H9 (cell line): ENCODE results near the gene RAB7B. TPM values are rescaled to one million over a fixed set of nuclear protein-coding genes. Genes with fewer than 3 reads are reported as not detected.
A peak's percentile ranks its signal among the peaks of the same experiment; 100 is the strongest.

Source experiments
- DNase-seq: peaks from one replicate; pipeline ENCODE4 v3.0.0-alpha.2; 2017
- H2AFZ ChIP-seq: one replicate; pipeline ENCODE4 v1.6.1; 2013; ENCODE audit warnings: mild to moderate bottlenecking, low read length, control low read depth, moderate library complexity
- H2AK5ac ChIP-seq: 2 replicates; pipeline ENCODE4 v1.6.1; 2013; ENCODE audit warnings: low read length, control low read depth, mixed read lengths; ENCODE audit not compliant: insufficient read length
- H2BK120ac ChIP-seq: one replicate; pipeline ENCODE4 v1.6.1; 2013; ENCODE audit warnings: low read depth, mild to moderate bottlenecking, low read length, control low read depth, inconsistent platforms; ENCODE audit not compliant: poor library complexity, severe bottlenecking
- H2BK12ac ChIP-seq: 2 replicates; pipeline ENCODE4 v1.6.1; 2013; ENCODE audit warnings: low read length, control low read depth, mixed read lengths, low read depth; ENCODE audit not compliant: insufficient read length
- H2BK15ac ChIP-seq: 2 replicates; pipeline ENCODE4 v1.6.1; 2013; ENCODE audit warnings: low read depth, low read length, control low read depth
- H2BK20ac ChIP-seq: one replicate; pipeline ENCODE4 v1.6.1; 2013; ENCODE audit warnings: low read depth, mild to moderate bottlenecking, low read length, control low read depth, inconsistent platforms; ENCODE audit not compliant: poor library complexity, severe bottlenecking
- H2BK5ac ChIP-seq: 2 replicates; pipeline ENCODE4 v1.6.1; 2013; ENCODE audit warnings: low read length, control low read depth, mixed read lengths; ENCODE audit not compliant: insufficient read length
- H3K14ac ChIP-seq: 2 replicates; pipeline ENCODE4 v1.6.1; 2013; ENCODE audit warnings: low read length, control low read depth; ENCODE audit not compliant: insufficient read depth
- H3K18ac ChIP-seq: 2 replicates; pipeline ENCODE4 v1.6.1; 2013; ENCODE audit warnings: low read depth, mild to moderate bottlenecking, mixed read lengths, low read length, control low read depth; ENCODE audit not compliant: insufficient read length
- H3K23ac ChIP-seq: 2 replicates; pipeline ENCODE4 v1.6.1; 2013; ENCODE audit warnings: low read length, control low read depth, mixed read lengths, low read depth; ENCODE audit not compliant: insufficient read length
- H3K23me2 ChIP-seq: 2 replicates; pipeline ENCODE4 v1.6.1; 2013; ENCODE audit warnings: low read depth, mild to moderate bottlenecking, mixed read lengths, low read length, control low read depth; ENCODE audit not compliant: insufficient read length, poor library complexity, severe bottlenecking
- H3K27ac ChIP-seq: 2 replicates; pipeline ENCODE4 v1.5.1; 2013; ENCODE audit warnings: low read length, control low read depth, mixed read lengths, low read depth; ENCODE audit not compliant: insufficient read length
- H3K27me3 ChIP-seq: 2 replicates; pipeline ENCODE4 v1.6.1; 2013; ENCODE audit warnings: low read length, control low read depth, inconsistent platforms; ENCODE audit not compliant: insufficient read depth
- H3K4ac ChIP-seq: 2 replicates; pipeline ENCODE4 v1.6.1; 2013; ENCODE audit warnings: low read depth, mild to moderate bottlenecking, control low read depth, inconsistent platforms, low read length, moderate library complexity
- H3K4me1 ChIP-seq: 2 replicates; pipeline ENCODE4 v1.6.1; 2013; ENCODE audit warnings: low read length, control low read depth, inconsistent platforms; ENCODE audit not compliant: insufficient read depth
- H3K4me2 ChIP-seq: 2 replicates; pipeline ENCODE4 v1.6.1; 2013; ENCODE audit warnings: low read length, control low read depth, mixed read lengths; ENCODE audit not compliant: insufficient read length, insufficient read depth
- H3K56ac ChIP-seq: 2 replicates; pipeline ENCODE4 v1.6.1; 2013; ENCODE audit warnings: low read depth, mild to moderate bottlenecking, mixed read lengths, low read length, control low read depth; ENCODE audit not compliant: insufficient read length
- H3K79me1 ChIP-seq: 2 replicates; pipeline ENCODE4 v1.6.1; 2013; ENCODE audit warnings: low read depth, mild to moderate bottlenecking, moderate library complexity, low read length, control low read depth, inconsistent platforms; ENCODE audit not compliant: insufficient read depth, poor library complexity, severe bottlenecking
- H3K79me2 ChIP-seq: 2 replicates; pipeline ENCODE4 v1.6.1; 2013; ENCODE audit warnings: low read length, control low read depth, inconsistent platforms; ENCODE audit not compliant: insufficient read depth
- H3K9ac ChIP-seq: 2 replicates; pipeline ENCODE4 v1.6.1; 2013; ENCODE audit warnings: low read length, control low read depth, mixed read lengths; ENCODE audit not compliant: insufficient read length; ENCODE audit errors: extremely low read depth
- H3K9me3 ChIP-seq: one replicate; pipeline ENCODE4 v1.6.1; 2013; ENCODE audit warnings: low read depth, low read length, inconsistent platforms; ENCODE audit not compliant: control insufficient read depth
- H3T11ph ChIP-seq: one replicate; pipeline ENCODE4 v1.6.1; 2013; ENCODE audit warnings: mild to moderate bottlenecking, low read length, control low read depth, inconsistent platforms
- H4K20me1 ChIP-seq: one replicate; pipeline ENCODE4 v1.6.1; 2013; ENCODE audit not compliant: control insufficient read depth, insufficient read length, insufficient read depth
- H4K5ac ChIP-seq: 2 replicates; pipeline ENCODE4 v1.6.1; 2013; ENCODE audit warnings: low read depth, mild to moderate bottlenecking, mixed read lengths, low read length, control low read depth; ENCODE audit not compliant: insufficient read length
- H4K8ac ChIP-seq: replicated peaks from 2 replicates; pipeline ENCODE4 v1.6.1; 2013; ENCODE audit warnings: low read length, control low read depth, mixed read lengths, low read depth; ENCODE audit not compliant: insufficient read length
- H4K91ac ChIP-seq: 2 replicates; pipeline ENCODE4 v1.6.1; 2013; ENCODE audit warnings: low read depth, mild to moderate bottlenecking, moderate library complexity, mixed read lengths, low read length, control low read depth; ENCODE audit not compliant: insufficient read length
- H3K27ac Mint-ChIP-seq, 3 experiments: 2 replicates in 2 of 3; 3 replicates in 1 of 3; pipeline ENCODE4 v1.8.0; 2020 to 2021; ENCODE audit warnings: mixed read lengths in 3 of 3, mild to moderate bottlenecking in 1 of 3, moderate library complexity in 1 of 3
- H3K27me3 Mint-ChIP-seq: 2 replicates; pipeline ENCODE4 v1.8.0; 2021; ENCODE audit warnings: low read depth, mild to moderate bottlenecking, moderate library complexity, mixed read lengths
- H3K36me3 Mint-ChIP-seq, 3 experiments: 2 replicates in 2 of 3; 3 replicates in 1 of 3; pipeline ENCODE4 v1.8.0; 2020 to 2021; ENCODE audit warnings: low read depth in 3 of 3, mixed read lengths in 3 of 3; ENCODE audit not compliant: insufficient read depth in 1 of 3
- H3K4me1 Mint-ChIP-seq, 2 experiments: 2 replicates each; pipeline ENCODE4 v1.8.0; 2020; ENCODE audit warnings: mixed read lengths in 2 of 2
- H3K4me3 Mint-ChIP-seq, 2 experiments: 2 replicates in 1 of 2; 3 replicates in 1 of 2; pipeline ENCODE4 v1.8.0; 2020 to 2021; ENCODE audit warnings: mild to moderate bottlenecking in 2 of 2, mixed read lengths in 2 of 2, moderate library complexity in 1 of 2
- H3K9me3 Mint-ChIP-seq, 2 experiments: 2 replicates in 1 of 2; 3 replicates in 1 of 2; pipeline ENCODE4 v1.8.0; 2020; ENCODE audit warnings: mild to moderate bottlenecking in 2 of 2, mixed read lengths in 2 of 2, moderate library complexity in 1 of 2
- WGBS: extraction: QIAGEN DNeasy Blood & Tissue Kit; methylation state at CpG from one replicate; pipeline ENCODE4 v1.1.7; 2013; ENCODE audit warnings: missing lambda C conversion rate, low lambda C conversion rate, mixed read lengths; ENCODE audit not compliant: insufficient read length; ENCODE audit errors: extremely low coverage; 5-methylcytosine and 5-hydroxymethylcytosine counted together
- total RNA-seq: library from RNA; stranded (reverse); gene quantifications from 2 replicates; pipeline ENCODE4 v1.2.1, GENCODE V29; 2021
- TF ChIP-seq, protein P1 (sequence below): fragments of 200-600 bp; sonication (generic); conservative IDR thresholded peaks from 3 replicates; pipeline ENCODE4 v1.8.0; 2021; ENCODE audit warnings: antibody characterized with exemption, mild to moderate bottlenecking

RAB7B gene
- total RNA-seq, 1 experiment from 2014 or later, result 0.68 TPM

DNA sequence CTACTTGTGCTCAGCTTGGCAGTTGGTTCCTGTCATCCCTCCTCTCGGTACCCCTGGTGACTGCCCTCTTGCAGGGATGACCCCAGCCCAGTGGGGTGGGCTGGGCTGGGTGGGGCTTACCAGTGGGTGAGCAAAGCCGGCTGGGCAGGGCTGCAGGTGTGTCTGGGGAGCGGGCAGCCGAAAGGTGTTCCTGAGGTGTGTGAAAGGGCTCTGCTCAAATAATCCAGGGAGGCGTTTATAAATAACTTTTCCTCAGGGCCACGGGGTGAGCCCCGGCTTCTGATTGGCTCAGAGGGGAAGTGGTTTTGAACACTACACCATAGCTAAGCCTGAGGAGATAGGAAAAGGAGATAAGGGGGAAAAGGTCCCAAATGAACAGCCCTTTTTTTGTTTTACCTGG is 60.0 kb downstream of the RAB7B start, which contains the start of gene SLC26A9:
TSS of gene SLC26A9 (minus strand) at position 212 of the 400 bp plus-strand sequence. CDS start 7,636 bp downstream, outside the sequence.
- Histone ChIP-seq H2BK15ac (no peak within 1 kb of the TSS), H3K27ac (no peak within 1 kb of the TSS), H3K18ac (no peak within 1 kb of the TSS), H2AK5ac (no peak within 1 kb of the TSS), H3T11ph (no peak within 1 kb of the TSS), H3K4ac (no peak within 1 kb of the TSS), H3K27me3 (no peaks in the 10 kb centered on the region), H4K8ac (no peak within 1 kb of the TSS), H2BK120ac (no peak within 1 kb of the TSS), H2BK12ac (no peak within 1 kb of the TSS), H3K23me2 (no peaks in the 10 kb centered on the region), H3K23ac (no peak within 1 kb of the TSS), H3K79me1 (no peaks in the 10 kb centered on the region), H3K9me3 (no peaks in the 10 kb centered on the region), H2BK5ac (no peak within 1 kb of the TSS), H4K5ac (no peak within 1 kb of the TSS), H3K79me2 (no peaks in the 10 kb centered on the region), H3K4me2 (no peak within 1 kb of the TSS), H3K9ac (no peak within 1 kb of the TSS), H3K4me1 (peaks cover 6% of the 10 kb centered on the region; the same call in 1 of the 2 replicates), H2AFZ (no peak within 1 kb of the TSS), H4K20me1 (no peaks in the 10 kb centered on the region), H3K56ac (no peak within 1 kb of the TSS), H2BK20ac (no peak within 1 kb of the TSS), H4K91ac (no peak within 1 kb of the TSS), H3K14ac (no peak within 1 kb of the TSS)
- H3K27ac Mint-ChIP-seq, result peak within 1 kb of the TSS in 1 of 3 experiments; percentile 83; a peak in 2 of 7 replicates
- WGBS, result no CpG with 5 or more reads among the region's 7 CpGs
- TF ChIP-seq, protein P1, sequence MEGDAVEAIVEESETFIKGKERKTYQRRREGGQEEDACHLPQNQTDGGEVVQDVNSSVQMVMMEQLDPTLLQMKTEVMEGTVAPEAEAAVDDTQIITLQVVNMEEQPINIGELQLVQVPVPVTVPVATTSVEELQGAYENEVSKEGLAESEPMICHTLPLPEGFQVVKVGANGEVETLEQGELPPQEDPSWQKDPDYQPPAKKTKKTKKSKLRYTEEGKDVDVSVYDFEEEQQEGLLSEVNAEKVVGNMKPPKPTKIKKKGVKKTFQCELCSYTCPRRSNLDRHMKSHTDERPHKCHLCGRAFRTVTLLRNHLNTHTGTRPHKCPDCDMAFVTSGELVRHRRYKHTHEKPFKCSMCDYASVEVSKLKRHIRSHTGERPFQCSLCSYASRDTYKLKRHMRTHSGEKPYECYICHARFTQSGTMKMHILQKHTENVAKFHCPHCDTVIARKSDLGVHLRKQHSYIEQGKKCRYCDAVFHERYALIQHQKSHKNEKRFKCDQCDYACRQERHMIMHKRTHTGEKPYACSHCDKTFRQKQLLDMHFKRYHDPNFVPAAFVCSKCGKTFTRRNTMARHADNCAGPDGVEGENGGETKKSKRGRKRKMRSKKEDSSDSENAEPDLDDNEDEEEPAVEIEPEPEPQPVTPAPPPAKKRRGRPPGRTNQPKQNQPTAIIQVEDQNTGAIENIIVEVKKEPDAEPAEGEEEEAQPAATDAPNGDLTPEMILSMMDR, result no peak
- no peak within 1 kb of the TSS for H3K4me3 Mint-ChIP-seq
- DNase-seq, result no peak
- no peaks in the 10 kb centered on the region for H3K36me3 Mint-ChIP-seq
- H3K9me3 Mint-ChIP-seq, result no peaks in the 10 kb centered on the region
- H3K27me3 Mint-ChIP-seq, result peaks cover 36% of the 10 kb centered on the region
- peaks cover 38 to 47% of the 10 kb centered on the region in 2 experiments for H3K4me1 Mint-ChIP-seq
